Right lobe of liver (tissue), 6 donors: ENCODE measurements around the gene MYOF. TPM values are rescaled to one million over a fixed set of nuclear protein-coding genes. Genes with fewer than 3 reads are reported as not detected.
"Not testable (repeated sequence)": the region's sequence is repeated elsewhere in the genome, so short reads cannot be mapped to it uniquely, and the experiment has no call there.

ENCODE experiments used
- ATAC-seq, 4 donors: fragments of 200-7000 bp; cut with Tn5 transposase; one replicate each; pipeline ENCODE4 v1.9.1; 2020; ENCODE audit warnings: mild to moderate bottlenecking in 4 of 4, moderate library complexity in 4 of 4
- DNase-seq, 3 donors: peaks; one replicate each; pipeline ENCODE4 v3.0.0-alpha.2; 2020
- H3K27ac ChIP-seq, 3 donors: fragments of 200-600 bp; one replicate each; pipeline ENCODE4 v1.8.0; 2022
- H3K27me3 ChIP-seq, 2 donors: fragments of 200-600 bp; one replicate each; pipeline ENCODE4 v1.8.0; 2022
- H3K36me3 ChIP-seq, 4 donors: fragments of 200-600 bp; sonication (generic) in 1 of 4; one replicate each; pipeline versions ENCODE4 v1.5.1 to v1.8.0; 2017 to 2022; ENCODE audit warnings: control low read depth in 1 of 4
- H3K4me1 ChIP-seq, 4 donors: fragments of 200-600 bp; sonication (generic) in 1 of 4; one replicate each; pipeline versions ENCODE4 v1.5.1 to v1.8.0; 2017 to 2022; ENCODE audit warnings: control low read depth in 1 of 4
- H3K4me3 ChIP-seq, 3 donors: fragments of 200-600 bp; one replicate each; pipeline ENCODE4 v1.8.0; 2022
- H3K9me3 ChIP-seq, 4 donors: fragments of 200-600 bp; sonication (generic) in 1 of 4; one replicate each; pipeline versions ENCODE4 v1.5.1 to v1.8.0; 2017 to 2022; ENCODE audit warnings: control low read depth in 1 of 4
- POLR2A ChIP-seq: fragments of 450-650 bp; IDR thresholded peaks from one replicate; pipeline ENCODE4 v1.6.1; 2017; ENCODE audit warnings: antibody characterized with exemption, mild to moderate bottlenecking
- WGBS: methylation state at CpG from one replicate; pipeline ENCODE4 v1.1.6; 2018; ENCODE audit warnings: low coverage, low lambda C conversion rate; ENCODE audit not compliant: insufficient coverage; ENCODE audit errors: missing lambda C conversion rate; 5-methylcytosine and 5-hydroxymethylcytosine counted together
- intact Hi-C, 2 donors: fragments of 100-400 bp; cut with DNase I; formaldehyde crosslinking; loops; one replicate each; pipeline versions ENCODE4 v1.11.2 to v1.14.1; 2022
- total RNA-seq, 6 experiments: library from RNA; depleted of rRNA in 2 of 6; stranded (reverse); fragments of >200 nt in 2 of 6; fragmentation: NEBNext Ultra II Directional in 3 of 6; extraction: Animal tissue kit (Norgen Biotek cat#: 25700) in 3 of 6; gene quantifications; one replicate each; pipeline versions ENCODE4 v1.1.0 to v1.2.4, GENCODE V29; 2016 to 2023
- TF ChIP-seq, protein P1 (sequence below), 4 donors: fragments of 200-600 bp in 3 of 4; fragments of 450-650 bp in 1 of 4; IDR thresholded peaks; one replicate each; pipeline versions ENCODE4 v1.5.1 to v1.8.0; 2016 to 2022; ENCODE audit warnings: antibody characterized with exemption in 4 of 4, mild to moderate bottlenecking in 2 of 4
- donor health status: DM: no; HTN: yes; CAD: no.
- donor health status: DM: no; HTN: no; CAD: no.
- donor health status: DM: no; HTN: no; CAD: no.
- donor health status: DM: no; HTN: yes; CAD: no.
- donor health status: DM: no; HTN: yes; CAD: no.

Gene MYOF
- total RNA-seq, 6 experiments from 2014 or later: 1.9 to 14.6 (median 3.2) TPM

- H3K27me3 ChIP-seq: no peaks in the 10 kb centered on the region
- intact Hi-C loops: no loop called here
- H3K4me1 ChIP-seq: no peaks in the 10 kb centered on the region
- ATAC-seq: no peak
- no peaks in the 10 kb centered on the region for H3K36me3 ChIP-seq
- no peak for TF ChIP-seq POLR2A
- TF ChIP-seq, protein P1, sequence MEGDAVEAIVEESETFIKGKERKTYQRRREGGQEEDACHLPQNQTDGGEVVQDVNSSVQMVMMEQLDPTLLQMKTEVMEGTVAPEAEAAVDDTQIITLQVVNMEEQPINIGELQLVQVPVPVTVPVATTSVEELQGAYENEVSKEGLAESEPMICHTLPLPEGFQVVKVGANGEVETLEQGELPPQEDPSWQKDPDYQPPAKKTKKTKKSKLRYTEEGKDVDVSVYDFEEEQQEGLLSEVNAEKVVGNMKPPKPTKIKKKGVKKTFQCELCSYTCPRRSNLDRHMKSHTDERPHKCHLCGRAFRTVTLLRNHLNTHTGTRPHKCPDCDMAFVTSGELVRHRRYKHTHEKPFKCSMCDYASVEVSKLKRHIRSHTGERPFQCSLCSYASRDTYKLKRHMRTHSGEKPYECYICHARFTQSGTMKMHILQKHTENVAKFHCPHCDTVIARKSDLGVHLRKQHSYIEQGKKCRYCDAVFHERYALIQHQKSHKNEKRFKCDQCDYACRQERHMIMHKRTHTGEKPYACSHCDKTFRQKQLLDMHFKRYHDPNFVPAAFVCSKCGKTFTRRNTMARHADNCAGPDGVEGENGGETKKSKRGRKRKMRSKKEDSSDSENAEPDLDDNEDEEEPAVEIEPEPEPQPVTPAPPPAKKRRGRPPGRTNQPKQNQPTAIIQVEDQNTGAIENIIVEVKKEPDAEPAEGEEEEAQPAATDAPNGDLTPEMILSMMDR (IDR thresholded peaks at IDR 0.05): no peak
- H3K4me3 ChIP-seq: no peak overlapping the region
- WGBS: 41% methylated on average over 2 of the region's 3 CpGs
- no peak overlapping the region for H3K27ac ChIP-seq
- no peak for DNase-seq
- H3K9me3 ChIP-seq: no peaks in the 10 kb centered on the region
These were observed 114.5 kb downstream of the MYOF start for GRCh38 chr10:93367664-93368063.

DNA sequence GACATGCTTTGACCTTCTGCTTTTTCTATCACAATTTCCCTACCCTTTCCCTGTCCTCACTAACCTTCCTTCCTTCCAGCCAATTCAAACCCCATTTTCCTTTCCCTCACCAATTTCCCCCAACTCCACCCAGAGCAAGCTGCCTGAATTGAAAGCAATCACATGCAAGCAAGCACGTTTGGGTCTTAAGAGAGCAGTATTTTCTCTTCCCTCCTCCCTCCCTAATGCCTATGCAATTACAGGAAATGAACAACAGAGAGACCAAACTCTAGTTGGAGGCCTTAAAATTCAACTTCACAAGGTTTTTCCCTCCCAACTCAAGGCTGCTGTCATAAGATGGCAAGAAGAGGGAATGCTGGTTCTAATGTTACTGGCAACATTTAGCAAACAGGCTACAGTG lies 117.2 kb downstream of the MYOF start:
- no peak for DNase-seq
- Histone ChIP-seq H3K4me1 (no peaks in the 10 kb centered on the region), H3K27me3 (no peaks in the 10 kb centered on the region), H3K36me3 (no peaks in the 10 kb centered on the region), H3K27ac (no peak overlapping the region), H3K4me3 (no peak overlapping the region), H3K9me3 (no peaks in the 10 kb centered on the region)
- intact Hi-C loops: no loop called here
- WGBS: 33% methylated on average over 1 of the region's 1 CpG
- TF ChIP-seq POLR2A: no peak
- TF ChIP-seq, protein P1 (IDR thresholded peaks at IDR 0.05): no peak
- ATAC-seq: peak in 3 of 4 donors; percentile 9 to 32 (median 29)

DNA sequence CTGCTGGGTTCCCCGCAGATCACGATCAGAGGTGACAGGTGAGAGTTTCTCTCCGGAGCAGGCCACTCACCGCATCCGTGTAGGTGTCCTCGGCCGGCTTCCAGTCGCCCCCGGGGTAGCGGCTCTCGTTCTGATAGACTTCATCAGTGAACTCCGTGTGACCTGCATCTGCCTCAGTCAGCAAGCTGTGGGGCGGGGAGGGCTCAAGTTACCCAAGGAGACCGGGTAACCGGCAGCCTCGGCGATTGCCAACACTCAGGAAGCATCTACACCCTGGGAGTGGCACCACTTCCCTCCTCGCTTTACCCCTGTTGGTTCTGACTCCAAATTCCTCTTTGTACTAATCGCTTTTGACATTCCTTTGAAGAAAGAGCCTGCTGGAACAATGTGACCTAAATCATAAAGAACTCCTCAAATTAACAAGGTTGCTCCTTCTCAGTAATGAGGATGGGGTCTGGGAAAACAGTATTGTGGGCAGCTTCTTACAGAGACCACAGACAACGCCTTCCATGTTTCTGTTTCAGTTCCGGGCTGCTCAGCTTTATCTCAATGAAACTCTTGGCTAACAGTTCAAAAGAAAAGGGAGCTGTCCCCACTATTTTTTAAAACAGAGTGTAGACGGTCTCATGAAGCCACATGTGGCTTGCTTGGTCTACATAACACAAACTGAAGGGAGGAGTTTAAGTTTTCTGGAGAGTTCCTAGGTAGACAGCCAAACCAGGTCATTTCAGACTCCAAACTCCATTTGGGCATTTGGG lies 118.1 kb downstream of the MYOF start:
- H3K27me3 ChIP-seq: no peaks in the 10 kb centered on the region
- no peaks in the 10 kb centered on the region for H3K9me3 ChIP-seq
- intact Hi-C loops: no loop called here
- TF ChIP-seq, protein P1 (IDR thresholded peaks at IDR 0.05): no peak
- TF ChIP-seq POLR2A: no peak
- no peaks in the 10 kb centered on the region for H3K4me1 ChIP-seq
- no peak overlapping the region for H3K27ac ChIP-seq
- H3K36me3 ChIP-seq: no peaks in the 10 kb centered on the region
- 64% methylated on average over 10 of the region's 22 CpGs for WGBS
- H3K4me3 ChIP-seq: no peak overlapping the region
- peak in 2 of 3 donors; percentile 47 to 50 for DNase-seq
- ATAC-seq: peak; percentile 53 to 60 (median 57)

- intact Hi-C loops: loop anchor here in 1 of 2 donors (10.0 kb wide), 1 partner anchor 244 kb away; no protein-coding TSS in a partner anchor
- ATAC-seq, H3K27me3 ChIP-seq, H3K4me1 ChIP-seq, H3K9me3 ChIP-seq, H3K36me3 ChIP-seq, DNase-seq, H3K4me3 ChIP-seq, H3K27ac ChIP-seq: not testable (repeated sequence)
- WGBS: 88% methylated on average over 1 of the region's 4 CpGs
These were observed 123.7 kb downstream of the MYOF start for GRCh38 chr10:93358398-93358797.

GRCh38 chr10:93357680-93358079 lies 124.5 kb downstream of the MYOF start:
- Histone ChIP-seq H3K27me3 (no peaks in the 10 kb centered on the region), H3K27ac (no peak overlapping the region), H3K36me3 (no peaks in the 10 kb centered on the region), H3K4me1 (no peaks in the 10 kb centered on the region), H3K9me3 (no peaks in the 10 kb centered on the region), H3K4me3 (no peak overlapping the region)
- TF ChIP-seq, protein P1 (IDR thresholded peaks at IDR 0.05): peak; percentile 50 to 68 (median 66)
- TF ChIP-seq POLR2A: no peak
- DNase-seq (no peak), ATAC-seq (peak; percentile 81 to 89 (median 84))
- WGBS: 2% methylated on average over 5 of the region's 5 CpGs
- intact Hi-C loops: loop anchor here in 1 of 2 donors (10.0 kb wide), 1 partner anchor 243 kb away; no protein-coding TSS in a partner anchor
